ENCODE measurements around the gene ADAM12. TPM values are rescaled to one million over a fixed set of nuclear protein-coding genes. Genes with fewer than 3 reads are reported as not detected.

ADAM12 gene
- total RNA-seq, 1 donor from 2014 or later: 100 TPM

DNA sequence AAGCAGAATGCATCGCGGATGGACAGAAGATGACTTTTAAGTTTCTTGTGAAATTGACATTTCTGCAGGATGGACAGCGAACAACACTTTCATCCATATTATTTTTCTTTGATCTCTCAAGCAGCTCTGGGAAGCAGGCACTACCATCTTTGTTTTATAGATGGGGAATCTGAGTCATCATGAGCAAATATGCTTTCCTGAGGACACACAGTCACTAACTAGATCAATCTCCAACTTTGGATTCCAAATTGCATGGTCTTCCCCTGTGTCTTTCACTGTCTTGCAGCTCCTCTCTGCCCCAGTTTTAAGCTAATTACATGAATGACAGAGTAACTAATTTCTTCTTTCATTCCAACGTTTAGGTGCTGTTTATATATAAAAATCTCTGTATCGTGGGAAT, 201.5 kb downstream of the ADAM12 start:
- H3K4me3 Mint-ChIP-seq (ENCODE audit: unreplicated experiment): no peak overlapping the region
- TF ChIP-seq CTCF (IDR thresholded peaks at IDR 0.05; ENCODE audit: insufficient read depth, low read depth, low read length) (no peak), EZH2 (IDR thresholded peaks at IDR 0.05; ENCODE audit: insufficient read depth, low read length) (no peak)
- H3K9me3 Mint-ChIP-seq (ENCODE audit: unreplicated experiment): no peaks in the 10 kb centered on the region
- H3K27ac ChIP-seq (ENCODE audit: low read depth, low read length): peak overlapping the region; percentile 10
- H3K79me2 ChIP-seq (ENCODE audit: insufficient read depth, low read length): peaks cover 56% of the 10 kb centered on the region
- H3K4me1 Mint-ChIP-seq (ENCODE audit: low read depth, unreplicated experiment): peaks cover 7% of the 10 kb centered on the region
- H3K36me3 Mint-ChIP-seq (ENCODE audit: low read depth, unreplicated experiment): peaks cover 7% of the 10 kb centered on the region
- H3K27me3 ChIP-seq (ENCODE audit: insufficient read depth, low read length): no peaks in the 10 kb centered on the region
- peaks cover 8% of the 10 kb centered on the region for H3K4me1 ChIP-seq (ENCODE audit: insufficient read depth, low read length)
- no peaks in the 10 kb centered on the region for H3K27me3 Mint-ChIP-seq (ENCODE audit: low read depth, unreplicated experiment)
- H3K9ac ChIP-seq (ENCODE audit: low read length): no peak overlapping the region
- no peak overlapping the region for H3K4me3 ChIP-seq (ENCODE audit: insufficient read depth, low read depth, low read length)
- no peak for DNase-seq (ENCODE audit: low read depth)
- H2AFZ ChIP-seq (ENCODE audit: low read depth, low read length): no peak overlapping the region
- H3K36me3 ChIP-seq (ENCODE audit: insufficient read depth, low read length): peaks cover 8% of the 10 kb centered on the region
- H3K27ac Mint-ChIP-seq (ENCODE audit: unreplicated experiment): no peak overlapping the region
- peaks cover 6% of the 10 kb centered on the region for H4K20me1 ChIP-seq (ENCODE audit: insufficient read depth, low read length)
- FAIRE-seq: no peak
- no peaks in the 10 kb centered on the region for H3K9me3 ChIP-seq (ENCODE audit: insufficient read depth, low read depth, low read length)
- H3K4me2 ChIP-seq (ENCODE audit: low read length): no peak overlapping the region

DNA sequence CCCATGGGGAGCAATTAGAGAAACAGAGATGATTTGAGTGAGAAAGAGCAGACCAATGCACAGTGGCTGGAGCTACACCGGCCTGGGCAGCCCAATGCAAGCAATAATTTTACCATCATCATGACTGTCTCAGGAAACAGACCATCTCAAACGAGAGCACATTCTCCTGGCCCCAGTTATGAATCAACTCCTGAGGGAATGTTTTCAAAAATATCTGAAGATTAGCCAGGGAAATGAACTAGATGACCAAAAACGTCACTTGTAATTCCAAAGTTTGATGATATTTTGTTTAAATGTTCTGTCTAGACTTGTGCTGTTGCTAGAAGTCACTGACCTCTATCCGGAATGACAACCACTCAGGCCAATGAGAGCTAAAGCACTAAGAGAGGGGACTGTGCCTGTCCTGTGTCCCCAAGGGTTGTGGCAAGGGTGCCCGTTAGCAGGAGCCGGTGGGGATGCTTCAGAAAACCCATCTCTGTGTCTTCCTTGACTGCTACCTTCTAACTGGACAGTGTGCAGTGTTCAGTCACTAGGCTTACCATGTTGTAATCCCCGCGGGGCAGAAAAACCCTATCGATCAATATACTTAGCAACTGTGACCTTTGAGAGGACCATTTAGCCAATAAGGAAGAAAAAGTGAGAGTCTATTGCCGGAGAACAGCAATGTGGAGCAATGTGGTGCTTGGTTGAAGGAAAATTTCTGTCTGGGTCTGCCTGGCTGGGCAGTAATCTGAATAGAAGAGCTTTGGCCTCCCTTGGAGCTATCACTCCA, 202.4 kb downstream of the ADAM12 start:
- H3K9me3 Mint-ChIP-seq (ENCODE audit: unreplicated experiment): no peaks in the 10 kb centered on the region
- peaks cover 8% of the 10 kb centered on the region for H3K36me3 ChIP-seq (ENCODE audit: insufficient read depth, low read length)
- no peak overlapping the region for H3K9ac ChIP-seq (ENCODE audit: low read length)
- no peak overlapping the region for H3K4me3 ChIP-seq (ENCODE audit: insufficient read depth, low read depth, low read length)
- H3K9me3 ChIP-seq (ENCODE audit: insufficient read depth, low read depth, low read length): no peaks in the 10 kb centered on the region
- H3K27me3 ChIP-seq (ENCODE audit: insufficient read depth, low read length): no peaks in the 10 kb centered on the region
- H3K36me3 Mint-ChIP-seq (ENCODE audit: low read depth, unreplicated experiment): peaks cover 8% of the 10 kb centered on the region
- no peak overlapping the region for H2AFZ ChIP-seq (ENCODE audit: low read depth, low read length)
- H3K27ac Mint-ChIP-seq (ENCODE audit: unreplicated experiment): no peak overlapping the region
- H3K4me2 ChIP-seq (ENCODE audit: low read length): no peak overlapping the region
- H3K27me3 Mint-ChIP-seq (ENCODE audit: low read depth, unreplicated experiment): no peaks in the 10 kb centered on the region
- peaks cover 6% of the 10 kb centered on the region for H4K20me1 ChIP-seq (ENCODE audit: insufficient read depth, low read length)
- H3K79me2 ChIP-seq (ENCODE audit: insufficient read depth, low read length): peaks cover 61% of the 10 kb centered on the region
- TF ChIP-seq EZH2 (IDR thresholded peaks at IDR 0.05; ENCODE audit: insufficient read depth, low read length) (no peak), CTCF (IDR thresholded peaks at IDR 0.05; ENCODE audit: insufficient read depth, low read depth, low read length) (no peak)
- peaks cover 8% of the 10 kb centered on the region for H3K4me1 ChIP-seq (ENCODE audit: insufficient read depth, low read length)
- H3K4me1 Mint-ChIP-seq (ENCODE audit: low read depth, unreplicated experiment): peaks cover 7% of the 10 kb centered on the region
- DNase-seq (ENCODE audit: low read depth): no peak
- no peak for FAIRE-seq
- no peak overlapping the region for H3K4me3 Mint-ChIP-seq (ENCODE audit: unreplicated experiment)
- peak overlapping the region; percentile 10 for H3K27ac ChIP-seq (ENCODE audit: low read depth, low read length)

GRCh38 chr10:126181626-126182025, 206.7 kb downstream of the ADAM12 start:
- Histone ChIP-seq H3K9ac (ENCODE audit: low read length) (no peak overlapping the region), H3K4me2 (ENCODE audit: low read length) (no peak overlapping the region), H3K27me3 (ENCODE audit: insufficient read depth, low read length) (no peaks in the 10 kb centered on the region), H2AFZ (ENCODE audit: low read depth, low read length) (no peak overlapping the region), H4K20me1 (ENCODE audit: insufficient read depth, low read length) (no peaks in the 10 kb centered on the region), H3K4me1 (ENCODE audit: insufficient read depth, low read length) (peaks cover 13% of the 10 kb centered on the region), H3K27ac (ENCODE audit: low read depth, low read length) (no peak overlapping the region), H3K9me3 (ENCODE audit: insufficient read depth, low read depth, low read length) (no peaks in the 10 kb centered on the region), H3K36me3 (ENCODE audit: insufficient read depth, low read length) (peaks cover 13% of the 10 kb centered on the region), H3K4me3 (ENCODE audit: insufficient read depth, low read depth, low read length) (no peak overlapping the region), H3K79me2 (ENCODE audit: insufficient read depth, low read length) (peaks cover 51% of the 10 kb centered on the region)
- no peak for FAIRE-seq
- TF ChIP-seq EZH2 (IDR thresholded peaks at IDR 0.05; ENCODE audit: insufficient read depth, low read length) (no peak), CTCF (IDR thresholded peaks at IDR 0.05; ENCODE audit: insufficient read depth, low read depth, low read length) (no peak)
- Mint-ChIP-seq H3K9me3 (ENCODE audit: unreplicated experiment) (peaks cover 1% of the 10 kb centered on the region), H3K4me1 (ENCODE audit: low read depth, unreplicated experiment) (peaks cover 8% of the 10 kb centered on the region), H3K4me3 (ENCODE audit: unreplicated experiment) (no peak overlapping the region), H3K27ac (ENCODE audit: unreplicated experiment) (no peak overlapping the region), H3K36me3 (ENCODE audit: low read depth, unreplicated experiment) (peaks cover 13% of the 10 kb centered on the region), H3K27me3 (ENCODE audit: low read depth, unreplicated experiment) (no peaks in the 10 kb centered on the region)
- no peak for DNase-seq (ENCODE audit: low read depth)

Measured in astrocyte (in vitro differentiated cells and primary cell).